NB4 (cell line): ENCODE data around the gene YLPM1.

Experiments used
- DNase-seq: peaks from one replicate; pipeline ENCODE4 v3.0.0; 2010; ENCODE audit warnings: low read depth
- H3K4me3 ChIP-seq: one replicate; pipeline ENCODE4 v1.5.1; 2011; ENCODE audit warnings: mild to moderate bottlenecking, low read depth, low read length, moderate library complexity
- MAX ChIP-seq: IDR thresholded peaks from 2 replicates; pipeline ENCODE4 v1.6.1; 2011; ENCODE audit warnings: low read depth, low read length
- MYC ChIP-seq: IDR thresholded peaks from 2 replicates; pipeline ENCODE4 v1.6.1; 2011; ENCODE audit warnings: low read depth, low read length
- POLR2A ChIP-seq: IDR thresholded peaks from 2 replicates; pipeline ENCODE4 v1.6.1; 2011; ENCODE audit warnings: mild to moderate bottlenecking; ENCODE audit not compliant: insufficient read length; ENCODE audit errors: extremely low read depth
- TF ChIP-seq, protein P1 (sequence below): IDR thresholded peaks from one replicate; pipeline ENCODE4 v1.5.1; 2012; ENCODE audit warnings: low read depth, low read length

Gene YLPM1

DNA sequence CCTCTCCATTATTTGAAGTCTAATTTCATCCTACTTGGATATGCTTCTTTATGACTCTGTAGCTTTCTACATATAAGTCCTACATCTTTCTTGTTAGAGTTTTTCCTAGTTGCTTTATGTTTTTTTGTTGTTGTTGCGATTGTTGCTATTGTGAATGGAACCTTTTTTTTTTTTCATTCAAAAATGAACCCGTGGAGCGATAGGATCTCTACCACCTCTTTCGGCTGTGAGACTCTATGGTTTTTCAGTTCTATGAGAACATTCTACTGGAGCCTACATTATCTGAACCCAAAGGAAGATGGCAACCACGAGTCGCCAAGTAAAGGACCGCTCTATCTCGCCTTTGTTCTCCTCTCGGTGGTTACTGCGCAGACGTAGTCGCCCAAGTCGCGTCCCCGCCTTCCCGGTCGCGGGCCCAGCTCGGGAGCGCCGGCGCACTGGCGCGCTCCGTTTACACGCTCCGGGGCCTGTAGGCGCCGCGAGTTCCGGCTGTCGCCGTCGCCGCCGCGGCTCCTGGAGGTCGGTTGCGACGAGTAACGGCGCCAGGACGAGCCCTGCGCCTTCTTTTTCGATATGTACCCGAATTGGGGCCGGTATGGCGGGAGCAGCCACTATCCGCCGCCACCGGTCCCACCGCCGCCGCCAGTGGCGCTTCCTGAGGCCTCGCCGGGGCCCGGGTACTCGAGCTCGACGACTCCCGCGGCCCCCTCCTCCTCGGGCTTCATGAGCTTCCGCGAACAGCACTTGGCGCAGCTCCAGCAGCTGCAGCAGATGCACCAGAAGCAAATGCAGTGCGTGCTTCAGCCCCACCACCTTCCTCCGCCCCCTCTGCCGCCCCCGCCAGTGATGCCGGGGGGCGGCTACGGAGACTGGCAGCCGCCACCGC, at the start of gene YLPM1:
YLPM1 (plus strand) TSS at position 400 of the 886 bp plus-strand sequence; CDS start at position 574, 174 bp downstream.
- TF ChIP-seq MYC (peak; percentile 60), POLR2A (peak; percentile 88), MAX (peak; percentile 62)
- TF ChIP-seq, protein P1, sequence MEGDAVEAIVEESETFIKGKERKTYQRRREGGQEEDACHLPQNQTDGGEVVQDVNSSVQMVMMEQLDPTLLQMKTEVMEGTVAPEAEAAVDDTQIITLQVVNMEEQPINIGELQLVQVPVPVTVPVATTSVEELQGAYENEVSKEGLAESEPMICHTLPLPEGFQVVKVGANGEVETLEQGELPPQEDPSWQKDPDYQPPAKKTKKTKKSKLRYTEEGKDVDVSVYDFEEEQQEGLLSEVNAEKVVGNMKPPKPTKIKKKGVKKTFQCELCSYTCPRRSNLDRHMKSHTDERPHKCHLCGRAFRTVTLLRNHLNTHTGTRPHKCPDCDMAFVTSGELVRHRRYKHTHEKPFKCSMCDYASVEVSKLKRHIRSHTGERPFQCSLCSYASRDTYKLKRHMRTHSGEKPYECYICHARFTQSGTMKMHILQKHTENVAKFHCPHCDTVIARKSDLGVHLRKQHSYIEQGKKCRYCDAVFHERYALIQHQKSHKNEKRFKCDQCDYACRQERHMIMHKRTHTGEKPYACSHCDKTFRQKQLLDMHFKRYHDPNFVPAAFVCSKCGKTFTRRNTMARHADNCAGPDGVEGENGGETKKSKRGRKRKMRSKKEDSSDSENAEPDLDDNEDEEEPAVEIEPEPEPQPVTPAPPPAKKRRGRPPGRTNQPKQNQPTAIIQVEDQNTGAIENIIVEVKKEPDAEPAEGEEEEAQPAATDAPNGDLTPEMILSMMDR, result peak; percentile 59
- peak within 1 kb of the TSS; percentile 78 for H3K4me3 ChIP-seq
- peak; percentile 97 for DNase-seq

- TF ChIP-seq POLR2A (no peak), MAX (no peak), MYC (no peak)
- TF ChIP-seq, protein P1, result no peak
- peak overlapping the region; percentile 97 for H3K4me3 ChIP-seq
- DNase-seq, result no peak
These were observed 49.8 kb upstream of the YLPM1 start for GRCh38 chr14:74713395-74713735.

GRCh38 chr14:74720526-74720925, 42.6 kb upstream of the YLPM1 start:
- no peak for DNase-seq
- TF ChIP-seq, protein P1, result no peak
- TF ChIP-seq MAX, result no peak
- TF ChIP-seq MYC, result no peak
- TF ChIP-seq POLR2A, result no peak

DNA sequence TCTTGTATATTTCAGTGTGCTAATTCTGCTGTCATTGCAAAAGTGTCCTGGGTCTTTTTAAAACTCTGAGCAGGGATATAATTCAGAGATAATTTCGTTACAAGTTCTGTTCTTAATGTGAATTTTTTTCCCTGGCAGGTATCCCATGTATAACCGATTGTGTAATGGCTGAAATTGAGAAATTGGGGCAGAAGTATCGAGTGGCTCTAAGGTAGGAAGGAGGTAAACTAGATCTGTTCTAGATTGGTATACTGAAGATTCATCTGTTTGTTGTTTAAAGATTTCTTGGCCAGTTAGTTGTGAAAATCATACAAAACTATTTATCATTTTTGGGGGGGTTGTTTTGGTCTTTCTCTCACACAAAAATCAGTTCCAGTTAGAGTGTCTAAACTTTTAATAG, 40.0 kb upstream of the YLPM1 start:
- H3K4me3 ChIP-seq, result no peak overlapping the region
- TF ChIP-seq POLR2A, result no peak
- TF ChIP-seq MAX, result no peak
- no peak for TF ChIP-seq MYC
- DNase-seq, result no peak

More at GRCh38 chr14:74720526-74720925, 42.6 kb upstream of the YLPM1 start:
- no peak overlapping the region for H3K4me3 ChIP-seq

DNA sequence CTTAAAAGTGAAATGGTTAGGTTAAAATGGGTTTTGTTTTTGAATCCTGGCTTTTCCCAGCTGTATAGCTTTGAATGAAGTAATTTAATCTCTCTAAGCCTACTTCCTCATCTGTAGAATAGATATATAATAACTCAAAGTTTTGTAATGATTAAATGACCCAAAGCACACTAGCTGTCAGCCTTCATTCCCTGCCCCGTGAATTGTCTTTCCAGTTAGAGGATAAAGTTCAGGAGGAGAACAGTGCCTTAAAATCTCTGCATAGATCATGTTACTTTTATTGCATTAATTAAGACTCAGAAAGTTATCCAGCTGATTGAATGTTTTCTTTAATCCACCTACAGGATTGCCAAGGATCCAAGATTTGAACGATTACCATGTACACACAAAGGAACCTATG, 30.7 kb upstream of the YLPM1 start:
- DNase-seq, result no peak
- H3K4me3 ChIP-seq, result no peak overlapping the region
- no peak for TF ChIP-seq MAX
- TF ChIP-seq, protein P1, result no peak
- TF ChIP-seq POLR2A, result no peak
- no peak for TF ChIP-seq MYC

DNA sequence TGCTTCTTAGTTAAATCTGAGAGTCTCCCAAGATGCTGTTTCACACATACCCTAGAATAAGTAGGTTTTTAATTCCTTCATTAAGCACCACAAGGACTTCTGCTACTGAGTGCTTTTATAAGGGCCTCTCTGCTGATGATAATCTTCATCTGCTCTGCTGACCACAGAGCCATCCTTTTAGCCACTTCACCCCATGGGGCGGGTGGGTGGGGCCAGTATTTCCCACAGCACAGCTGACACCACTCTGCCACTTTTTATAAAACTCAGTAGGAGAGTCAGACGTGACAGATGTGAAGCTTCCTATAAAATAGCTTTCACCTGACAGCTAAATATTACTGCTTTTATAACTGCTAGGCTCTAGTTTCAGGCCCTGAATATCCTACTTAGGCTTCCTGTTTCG, 29.9 kb upstream of the YLPM1 start:
- TF ChIP-seq POLR2A, result no peak
- TF ChIP-seq, protein P1, result no peak
- no peak for TF ChIP-seq MAX
- TF ChIP-seq MYC, result no peak
- DNase-seq, result no peak
- H3K4me3 ChIP-seq, result no peak overlapping the region
